Prostate gland (tissue), 2 donors: Measurements from ENCODE around the gene CRYBB3.

Experiments used
- POLR2A ChIP-seq: fragments of 450-650 bp; IDR thresholded peaks from one replicate; pipeline ENCODE4 v1.6.1; 2016; ENCODE audit warnings: antibody characterized with exemption, mild to moderate bottlenecking
- POLR2AphosphoS5 ChIP-seq: sonication (generic); formaldehyde crosslinking; IDR thresholded peaks from one replicate; pipeline ENCODE4 v1.6.1; 2017; ENCODE audit warnings: antibody characterized with exemption
- TF ChIP-seq, protein P1 (sequence below), 4 experiments: fragments of 200-600 bp in 2 of 4; fragments of 450-650 bp in 2 of 4; sonication (generic) in 2 of 4; IDR thresholded peaks; 1 replicate in 3 of 4; 2 replicates in 1 of 4; pipeline ENCODE4 v1.5.1; 2016 to 2019; ENCODE audit warnings: antibody characterized with exemption in 4 of 4, mild to moderate bottlenecking in 2 of 4, moderate library complexity in 2 of 4

- TF ChIP-seq, protein P1, sequence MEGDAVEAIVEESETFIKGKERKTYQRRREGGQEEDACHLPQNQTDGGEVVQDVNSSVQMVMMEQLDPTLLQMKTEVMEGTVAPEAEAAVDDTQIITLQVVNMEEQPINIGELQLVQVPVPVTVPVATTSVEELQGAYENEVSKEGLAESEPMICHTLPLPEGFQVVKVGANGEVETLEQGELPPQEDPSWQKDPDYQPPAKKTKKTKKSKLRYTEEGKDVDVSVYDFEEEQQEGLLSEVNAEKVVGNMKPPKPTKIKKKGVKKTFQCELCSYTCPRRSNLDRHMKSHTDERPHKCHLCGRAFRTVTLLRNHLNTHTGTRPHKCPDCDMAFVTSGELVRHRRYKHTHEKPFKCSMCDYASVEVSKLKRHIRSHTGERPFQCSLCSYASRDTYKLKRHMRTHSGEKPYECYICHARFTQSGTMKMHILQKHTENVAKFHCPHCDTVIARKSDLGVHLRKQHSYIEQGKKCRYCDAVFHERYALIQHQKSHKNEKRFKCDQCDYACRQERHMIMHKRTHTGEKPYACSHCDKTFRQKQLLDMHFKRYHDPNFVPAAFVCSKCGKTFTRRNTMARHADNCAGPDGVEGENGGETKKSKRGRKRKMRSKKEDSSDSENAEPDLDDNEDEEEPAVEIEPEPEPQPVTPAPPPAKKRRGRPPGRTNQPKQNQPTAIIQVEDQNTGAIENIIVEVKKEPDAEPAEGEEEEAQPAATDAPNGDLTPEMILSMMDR (IDR thresholded peaks at IDR 0.05): no peak
- no peak for TF ChIP-seq POLR2AphosphoS5
- no peak for TF ChIP-seq POLR2A
Measured at GRCh38 chr22:25200967-25201366, 1.3 kb downstream of the CRYBB3 start.
